ENCODE measurements around the gene RAP1GAP2.

DNA sequence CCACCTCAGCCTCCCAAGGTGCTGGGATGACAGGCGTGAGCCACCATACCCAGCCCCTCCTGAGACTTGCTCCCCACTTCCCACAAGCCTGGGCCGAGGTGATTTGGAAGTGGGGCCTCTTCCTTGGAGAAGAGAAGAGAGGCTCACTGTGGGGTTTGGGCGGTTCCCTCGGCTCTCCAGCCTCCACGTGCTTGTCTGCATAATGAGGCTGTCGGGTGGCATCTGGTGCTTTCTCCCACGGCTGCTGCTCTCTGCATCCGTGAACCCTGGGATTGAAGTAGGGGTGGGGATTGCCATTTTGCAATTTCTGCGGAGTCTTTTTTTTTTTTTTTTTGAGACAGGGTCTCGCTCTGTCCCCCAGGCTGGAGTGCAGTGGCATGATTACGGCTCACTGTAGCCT lies 101.4 kb downstream of the RAP1GAP2 start:
- TF ChIP-seq CTCF (IDR thresholded peaks at IDR 0.05; ENCODE audit: low read length) (no peak), EZH2 (IDR thresholded peaks at IDR 0.05; ENCODE audit: borderline replicate concordance, low read length) (no peak)

All from OCI-LY1 (cell line).